Osteoblast (primary cell): ENCODE measurements around the gene NSF. TPM values are rescaled to one million over a fixed set of nuclear protein-coding genes. Genes with fewer than 3 reads are reported as not detected.
"Not testable (repeated sequence)": the region's sequence is repeated elsewhere in the genome, so short reads cannot be mapped to it uniquely, and the experiment has no call there.

ENCODE experiments used
- DNase-seq: peaks from one replicate; pipeline ENCODE4 v3.0.0; 2011; ENCODE audit warnings: low spot score, mixed read lengths; ENCODE audit not compliant: insufficient read length; ENCODE audit errors: missing footprints
- H2AFZ ChIP-seq: 2 replicates; pipeline ENCODE4 v1.6.0; 2011; ENCODE audit warnings: mild to moderate bottlenecking, low read length
- H3K27ac ChIP-seq: 2 replicates; pipeline ENCODE4 v1.5.1; 2011; ENCODE audit warnings: mild to moderate bottlenecking, low read depth, low read length, moderate library complexity
- H3K27me3 ChIP-seq: 2 replicates; pipeline ENCODE4 v1.6.0; 2012; ENCODE audit warnings: mild to moderate bottlenecking, control low read depth, inconsistent platforms, low read length, moderate library complexity; ENCODE audit not compliant: insufficient read depth
- H3K36me3 ChIP-seq: 2 replicates; pipeline ENCODE4 v1.5.1; 2011; ENCODE audit warnings: mild to moderate bottlenecking, low read length, control low read depth, moderate library complexity; ENCODE audit not compliant: insufficient read depth
- H3K4me1 ChIP-seq: 2 replicates; pipeline ENCODE4 v1.5.1; 2011; ENCODE audit warnings: mild to moderate bottlenecking, low read length, control low read depth, moderate library complexity; ENCODE audit not compliant: insufficient read depth
- H3K4me2 ChIP-seq: 2 replicates; pipeline ENCODE4 v1.6.0; 2011; ENCODE audit warnings: mild to moderate bottlenecking, low read length; ENCODE audit not compliant: insufficient read depth
- H3K4me3 ChIP-seq: fragments of 200-600 bp; sonication (generic); 3 replicates; pipeline ENCODE4 v1.5.1; 2012; ENCODE audit warnings: mild to moderate bottlenecking, low read length, inconsistent platforms; ENCODE audit not compliant: insufficient read depth
- H3K79me2 ChIP-seq: 2 replicates; pipeline ENCODE4 v1.6.0; 2012; ENCODE audit warnings: mild to moderate bottlenecking, low read length, control low read depth, inconsistent platforms; ENCODE audit not compliant: insufficient read depth
- H3K9me3 ChIP-seq: 2 replicates; pipeline ENCODE4 v1.5.1; 2011; ENCODE audit warnings: low read depth, low read length, control low read depth
- H4K20me1 ChIP-seq: 2 replicates; pipeline ENCODE4 v1.6.0; 2012; ENCODE audit warnings: mild to moderate bottlenecking, low read length, control low read depth; ENCODE audit not compliant: insufficient read depth
- total RNA-seq: library from RNA; depleted of rRNA; stranded (reverse); fragments of >200 nt; gene quantifications from 2 replicates; pipeline ENCODE4 v1.2.3, GENCODE V29; 2012

The NSF gene
- total RNA-seq, 1 donor, result 72.7 TPM

DNA sequence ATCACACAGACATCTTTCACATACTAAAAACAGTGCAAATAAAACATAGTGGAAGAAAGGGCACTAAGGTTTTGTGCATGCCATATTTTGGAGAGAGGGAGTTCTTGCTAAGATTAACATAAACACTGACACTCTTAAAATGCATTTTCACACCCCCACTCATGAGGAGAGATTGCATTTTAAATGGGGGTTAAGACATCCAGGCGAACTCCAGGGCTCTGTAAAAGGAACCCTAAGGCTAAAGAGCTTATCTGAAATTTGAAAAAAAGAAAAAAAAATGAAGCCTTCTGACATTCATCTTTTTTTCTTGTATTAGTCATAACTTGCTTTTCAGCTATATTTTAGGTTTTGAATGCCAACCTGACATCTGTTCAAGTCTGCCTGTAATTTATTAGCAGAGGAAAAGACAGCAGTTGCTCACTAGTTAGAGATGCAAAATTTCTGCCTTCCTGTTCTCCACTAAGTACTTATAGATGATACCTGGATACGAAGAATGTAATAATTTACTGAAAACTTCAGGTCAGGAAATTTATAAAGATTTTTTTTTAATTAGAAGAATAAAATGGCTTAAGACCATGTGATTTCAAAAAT, 57.3 kb downstream of the NSF start:
- H3K4me3 ChIP-seq, H4K20me1 ChIP-seq, H3K36me3 ChIP-seq, H3K27ac ChIP-seq, H3K4me2 ChIP-seq, H3K27me3 ChIP-seq, DNase-seq, H3K9me3 ChIP-seq, H3K79me2 ChIP-seq, H3K4me1 ChIP-seq, H2AFZ ChIP-seq: not testable (repeated sequence)

DNA sequence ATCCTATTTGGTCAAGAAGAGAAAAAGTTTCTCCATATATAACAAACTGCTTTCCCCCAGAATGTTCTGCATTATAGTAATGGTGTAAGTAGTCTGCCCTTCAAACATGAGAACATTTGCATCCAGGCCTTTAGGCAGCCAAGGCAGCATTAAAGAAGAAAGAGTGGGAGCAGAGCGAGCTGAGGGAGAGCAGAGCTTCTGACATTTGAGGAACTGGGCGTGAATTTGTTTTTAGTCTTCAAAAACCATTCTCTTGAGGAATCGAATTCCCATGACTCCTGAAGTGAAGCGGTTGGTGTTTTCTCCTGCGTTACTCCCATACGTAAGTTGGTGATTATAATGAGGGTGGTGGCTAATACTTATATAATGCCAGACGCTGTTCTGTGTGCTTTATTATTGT, 58.8 kb downstream of the NSF start:
- not testable (repeated sequence) for H4K20me1 ChIP-seq, H3K4me3 ChIP-seq, H2AFZ ChIP-seq, H3K36me3 ChIP-seq, H3K27ac ChIP-seq, DNase-seq, H3K79me2 ChIP-seq, H3K4me2 ChIP-seq, H3K9me3 ChIP-seq, H3K27me3 ChIP-seq, H3K4me1 ChIP-seq

DNA sequence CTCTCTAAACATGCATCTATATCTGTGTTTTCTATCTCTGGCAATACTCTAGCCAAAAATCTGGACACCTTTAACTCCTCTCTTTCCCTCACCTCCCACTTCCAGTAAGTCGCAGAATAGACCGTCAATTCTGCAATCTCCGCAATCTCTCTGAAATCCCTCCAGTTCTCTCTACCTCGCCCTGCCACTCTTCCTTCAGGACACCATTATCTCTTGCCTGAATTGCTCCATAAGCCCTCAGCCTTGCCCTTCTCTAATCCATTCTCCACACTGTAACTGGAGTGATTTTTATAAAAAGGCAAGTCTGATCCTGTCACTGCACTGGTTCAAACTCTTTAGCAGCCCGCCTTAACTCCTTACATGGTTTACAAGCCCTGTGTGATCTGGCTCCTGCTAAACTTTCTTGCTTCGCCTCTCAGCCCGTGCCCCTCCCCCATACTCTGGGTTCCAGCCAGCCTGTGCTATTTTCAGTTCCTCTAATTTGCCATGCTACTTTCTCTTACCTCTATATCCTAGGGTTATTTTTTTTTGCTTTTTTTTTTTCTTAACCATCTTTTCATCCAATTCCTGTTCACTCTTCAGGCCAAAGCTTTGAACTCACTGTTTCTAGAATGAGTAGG, 61.7 kb downstream of the NSF start:
- not testable (repeated sequence) for H3K9me3 ChIP-seq, H2AFZ ChIP-seq, H3K4me3 ChIP-seq, H3K36me3 ChIP-seq, H3K79me2 ChIP-seq, DNase-seq, H3K4me1 ChIP-seq, H3K27me3 ChIP-seq, H3K4me2 ChIP-seq, H3K27ac ChIP-seq, H4K20me1 ChIP-seq

DNA sequence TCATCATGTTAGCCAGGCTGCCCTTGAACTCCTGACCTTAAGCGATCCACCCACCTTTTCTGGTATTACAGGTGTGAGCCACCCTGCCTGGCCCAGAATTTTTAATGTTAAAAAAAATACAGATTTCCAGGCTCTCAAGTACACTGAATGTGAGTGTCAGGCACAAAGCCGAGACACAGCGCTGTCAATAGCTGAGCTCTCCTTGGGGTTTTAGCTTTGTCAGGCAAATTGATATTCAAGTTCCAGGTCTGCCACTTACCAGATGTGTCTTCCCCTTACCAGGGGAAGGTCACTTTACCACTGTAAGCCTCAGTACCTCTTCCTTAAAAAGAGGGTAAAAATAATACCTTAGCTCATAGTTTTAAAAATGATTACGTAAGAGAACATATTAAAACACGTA, 67.8 kb downstream of the NSF start:
- H3K4me2 ChIP-seq, H3K4me1 ChIP-seq, H2AFZ ChIP-seq, H4K20me1 ChIP-seq, H3K4me3 ChIP-seq, H3K27me3 ChIP-seq, H3K36me3 ChIP-seq, DNase-seq, H3K27ac ChIP-seq, H3K79me2 ChIP-seq, H3K9me3 ChIP-seq: not testable (repeated sequence)

DNA sequence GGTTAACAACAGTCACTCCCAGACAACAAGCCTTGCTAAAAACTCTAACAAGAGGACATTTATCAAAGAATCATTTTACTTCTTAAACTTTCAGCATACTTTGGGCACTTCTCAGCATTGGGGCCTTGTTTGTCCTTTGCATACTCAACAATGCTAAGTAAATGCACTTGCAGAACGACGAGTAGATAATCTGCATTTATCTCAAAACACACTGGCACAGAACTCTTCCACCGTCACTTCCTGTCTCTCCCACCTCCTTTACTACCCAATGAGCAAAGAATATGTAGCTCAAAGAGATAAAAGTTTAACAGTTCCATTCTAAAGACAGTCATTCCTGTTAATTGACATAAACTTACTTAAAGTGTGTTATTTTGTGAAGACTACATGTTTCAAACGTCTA, 69.2 kb downstream of the NSF start:
- not testable (repeated sequence) for H3K36me3 ChIP-seq, H3K4me1 ChIP-seq, H3K27ac ChIP-seq, H3K9me3 ChIP-seq, H2AFZ ChIP-seq, H4K20me1 ChIP-seq, H3K4me3 ChIP-seq, DNase-seq, H3K27me3 ChIP-seq, H3K4me2 ChIP-seq, H3K79me2 ChIP-seq

DNA sequence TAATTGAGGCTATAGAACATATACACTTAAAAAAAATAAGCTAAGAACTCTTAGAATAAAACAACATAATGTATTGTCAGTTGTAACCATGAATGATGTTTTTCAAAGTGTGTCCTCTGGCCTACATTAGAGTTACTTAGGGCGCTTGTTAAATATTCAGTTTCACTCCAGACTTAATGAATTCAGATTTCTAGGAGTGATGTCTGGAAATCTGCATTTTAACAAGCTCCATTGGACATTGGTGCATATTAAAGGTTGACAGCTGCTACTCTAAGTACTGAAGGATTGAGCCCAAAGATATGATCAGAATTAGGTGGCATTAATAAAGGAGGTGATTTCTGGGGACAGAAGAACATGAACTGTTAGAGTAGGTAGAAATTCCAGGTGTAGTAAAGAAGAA, 72.7 kb downstream of the NSF start:
- DNase-seq, H3K27ac ChIP-seq, H3K36me3 ChIP-seq, H3K4me2 ChIP-seq, H3K4me1 ChIP-seq, H2AFZ ChIP-seq, H3K27me3 ChIP-seq, H4K20me1 ChIP-seq, H3K4me3 ChIP-seq, H3K79me2 ChIP-seq, H3K9me3 ChIP-seq: not testable (repeated sequence)

DNA sequence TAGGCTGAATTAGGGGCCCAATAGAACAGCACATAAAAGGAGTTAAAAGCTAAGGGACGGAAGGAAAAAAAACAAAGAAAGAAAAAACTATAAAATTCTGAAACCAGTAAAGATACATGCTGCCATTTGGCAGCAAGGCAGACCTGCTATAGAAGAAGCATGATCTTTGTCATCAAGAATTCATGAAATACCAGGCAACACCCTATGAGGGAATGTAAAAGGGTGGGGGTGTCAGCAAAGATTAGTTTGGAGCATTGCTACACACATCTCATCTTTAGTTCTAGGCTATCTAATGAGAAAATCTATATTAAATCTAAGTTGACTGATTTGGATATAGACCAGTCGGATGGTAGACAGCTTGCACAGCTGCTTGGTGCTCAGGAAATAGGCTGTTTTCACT, 73.1 kb downstream of the NSF start:
- not testable (repeated sequence) for H3K9me3 ChIP-seq, H3K4me2 ChIP-seq, H3K36me3 ChIP-seq, H3K4me3 ChIP-seq, DNase-seq, H3K27me3 ChIP-seq, H2AFZ ChIP-seq, H3K79me2 ChIP-seq, H4K20me1 ChIP-seq, H3K27ac ChIP-seq, H3K4me1 ChIP-seq

DNA sequence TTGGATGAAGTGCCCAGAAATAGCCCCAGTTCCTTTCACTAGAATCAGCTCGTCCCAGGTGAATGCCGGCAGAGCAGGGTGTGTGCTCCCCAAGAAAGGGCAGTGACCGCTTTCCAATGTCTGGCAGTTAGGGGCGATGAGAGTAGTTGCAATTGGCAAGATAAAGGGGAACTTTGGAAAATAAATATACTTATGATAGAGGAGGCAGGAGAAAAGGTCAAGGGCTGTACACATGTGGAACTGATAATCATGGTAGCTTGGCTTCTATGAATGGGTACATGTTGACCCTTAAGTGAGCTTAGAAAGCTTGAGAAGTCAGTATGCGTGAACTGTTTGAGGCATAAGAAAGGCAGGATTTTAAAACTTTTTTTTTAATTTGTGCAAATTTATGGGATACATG, 75.5 kb downstream of the NSF start:
- H3K36me3 ChIP-seq, H3K79me2 ChIP-seq, H3K27me3 ChIP-seq, H4K20me1 ChIP-seq, H3K4me2 ChIP-seq, H2AFZ ChIP-seq, H3K4me1 ChIP-seq, DNase-seq, H3K9me3 ChIP-seq, H3K4me3 ChIP-seq, H3K27ac ChIP-seq: not testable (repeated sequence)

DNA sequence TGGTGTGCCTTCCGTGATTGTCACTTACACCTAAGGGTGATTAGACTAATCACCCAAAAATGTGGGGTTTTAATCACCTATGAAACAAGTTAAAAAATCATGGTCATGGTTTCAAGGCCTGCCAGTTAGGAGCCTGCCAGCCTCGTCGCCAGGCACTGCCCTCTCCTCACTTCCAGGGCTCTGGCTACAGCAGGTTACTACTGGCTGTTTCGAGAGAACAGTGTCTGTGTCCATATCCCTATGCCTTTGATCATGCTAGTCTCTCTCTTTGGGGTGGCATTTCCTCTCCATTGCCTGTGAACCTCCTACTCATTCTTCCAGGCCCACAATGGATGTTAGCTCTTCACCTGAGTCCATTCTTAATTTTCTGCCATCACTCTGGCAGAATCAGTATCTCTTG, 80.3 kb downstream of the NSF start:
- not testable (repeated sequence) for H4K20me1 ChIP-seq, H3K27ac ChIP-seq, H3K36me3 ChIP-seq, DNase-seq, H3K27me3 ChIP-seq, H2AFZ ChIP-seq, H3K4me2 ChIP-seq, H3K9me3 ChIP-seq, H3K4me3 ChIP-seq, H3K4me1 ChIP-seq, H3K79me2 ChIP-seq
